Measurements from ENCODE around the gene WWC2.

DNA sequence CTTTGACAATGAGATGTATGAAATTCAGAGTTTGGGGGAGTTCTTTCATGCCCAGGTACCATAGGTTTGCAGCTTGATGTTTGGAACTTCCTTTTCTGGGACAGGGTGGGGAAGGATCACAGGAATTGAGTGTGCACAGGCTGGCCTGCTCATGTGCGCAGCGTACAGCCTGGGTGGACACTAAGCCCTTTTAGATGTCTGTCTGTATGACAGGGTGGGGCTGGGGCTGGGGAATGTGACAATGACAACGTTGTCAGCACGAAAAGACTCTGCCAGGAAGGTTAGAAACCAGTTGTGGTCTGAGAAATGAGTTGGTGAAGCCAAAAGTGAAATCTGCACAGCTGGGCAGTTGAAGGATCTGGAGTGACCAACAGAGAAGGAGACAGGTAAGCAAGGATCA, 47.4 kb downstream of the WWC2 start:
- TF ChIP-seq, protein P1, sequence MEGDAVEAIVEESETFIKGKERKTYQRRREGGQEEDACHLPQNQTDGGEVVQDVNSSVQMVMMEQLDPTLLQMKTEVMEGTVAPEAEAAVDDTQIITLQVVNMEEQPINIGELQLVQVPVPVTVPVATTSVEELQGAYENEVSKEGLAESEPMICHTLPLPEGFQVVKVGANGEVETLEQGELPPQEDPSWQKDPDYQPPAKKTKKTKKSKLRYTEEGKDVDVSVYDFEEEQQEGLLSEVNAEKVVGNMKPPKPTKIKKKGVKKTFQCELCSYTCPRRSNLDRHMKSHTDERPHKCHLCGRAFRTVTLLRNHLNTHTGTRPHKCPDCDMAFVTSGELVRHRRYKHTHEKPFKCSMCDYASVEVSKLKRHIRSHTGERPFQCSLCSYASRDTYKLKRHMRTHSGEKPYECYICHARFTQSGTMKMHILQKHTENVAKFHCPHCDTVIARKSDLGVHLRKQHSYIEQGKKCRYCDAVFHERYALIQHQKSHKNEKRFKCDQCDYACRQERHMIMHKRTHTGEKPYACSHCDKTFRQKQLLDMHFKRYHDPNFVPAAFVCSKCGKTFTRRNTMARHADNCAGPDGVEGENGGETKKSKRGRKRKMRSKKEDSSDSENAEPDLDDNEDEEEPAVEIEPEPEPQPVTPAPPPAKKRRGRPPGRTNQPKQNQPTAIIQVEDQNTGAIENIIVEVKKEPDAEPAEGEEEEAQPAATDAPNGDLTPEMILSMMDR (conservative IDR thresholded peaks at IDR 0.05; ENCODE audit: low read depth in 2 of 2): no peak
- no peak for TF ChIP-seq JUNB (IDR thresholded peaks at IDR 0.05; ENCODE audit: unreplicated experiment)
- no peak for TF ChIP-seq POLR2AphosphoS5 (IDR thresholded peaks at IDR 0.05; ENCODE audit: low read depth)
- TF ChIP-seq EZH2phosphoT487 (IDR thresholded peaks at IDR 0.05; ENCODE audit: unreplicated experiment): no peak
- TF ChIP-seq EZH2 (IDR thresholded peaks at IDR 0.05; ENCODE audit: low read depth, unreplicated experiment): no peak
- TF ChIP-seq CREB1 (CRISPR knock-in tag; IDR thresholded peaks at IDR 0.05; ENCODE audit: low read depth): no peak
- TF ChIP-seq ZNF114 (CRISPR knock-in tag; IDR thresholded peaks at IDR 0.05): no peak
- TF ChIP-seq, protein P2, sequence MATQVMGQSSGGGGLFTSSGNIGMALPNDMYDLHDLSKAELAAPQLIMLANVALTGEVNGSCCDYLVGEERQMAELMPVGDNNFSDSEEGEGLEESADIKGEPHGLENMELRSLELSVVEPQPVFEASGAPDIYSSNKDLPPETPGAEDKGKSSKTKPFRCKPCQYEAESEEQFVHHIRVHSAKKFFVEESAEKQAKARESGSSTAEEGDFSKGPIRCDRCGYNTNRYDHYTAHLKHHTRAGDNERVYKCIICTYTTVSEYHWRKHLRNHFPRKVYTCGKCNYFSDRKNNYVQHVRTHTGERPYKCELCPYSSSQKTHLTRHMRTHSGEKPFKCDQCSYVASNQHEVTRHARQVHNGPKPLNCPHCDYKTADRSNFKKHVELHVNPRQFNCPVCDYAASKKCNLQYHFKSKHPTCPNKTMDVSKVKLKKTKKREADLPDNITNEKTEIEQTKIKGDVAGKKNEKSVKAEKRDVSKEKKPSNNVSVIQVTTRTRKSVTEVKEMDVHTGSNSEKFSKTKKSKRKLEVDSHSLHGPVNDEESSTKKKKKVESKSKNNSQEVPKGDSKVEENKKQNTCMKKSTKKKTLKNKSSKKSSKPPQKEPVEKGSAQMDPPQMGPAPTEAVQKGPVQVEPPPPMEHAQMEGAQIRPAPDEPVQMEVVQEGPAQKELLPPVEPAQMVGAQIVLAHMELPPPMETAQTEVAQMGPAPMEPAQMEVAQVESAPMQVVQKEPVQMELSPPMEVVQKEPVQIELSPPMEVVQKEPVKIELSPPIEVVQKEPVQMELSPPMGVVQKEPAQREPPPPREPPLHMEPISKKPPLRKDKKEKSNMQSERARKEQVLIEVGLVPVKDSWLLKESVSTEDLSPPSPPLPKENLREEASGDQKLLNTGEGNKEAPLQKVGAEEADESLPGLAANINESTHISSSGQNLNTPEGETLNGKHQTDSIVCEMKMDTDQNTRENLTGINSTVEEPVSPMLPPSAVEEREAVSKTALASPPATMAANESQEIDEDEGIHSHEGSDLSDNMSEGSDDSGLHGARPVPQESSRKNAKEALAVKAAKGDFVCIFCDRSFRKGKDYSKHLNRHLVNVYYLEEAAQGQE (IDR thresholded peaks at IDR 0.05; ENCODE audit: unreplicated experiment): no peak
- no peak for TF ChIP-seq NANOG (IDR thresholded peaks at IDR 0.05; ENCODE audit: borderline replicate concordance)
- no peak for TF ChIP-seq STAT1 (IDR thresholded peaks at IDR 0.05; ENCODE audit: unreplicated experiment)
- TF ChIP-seq, protein P3, sequence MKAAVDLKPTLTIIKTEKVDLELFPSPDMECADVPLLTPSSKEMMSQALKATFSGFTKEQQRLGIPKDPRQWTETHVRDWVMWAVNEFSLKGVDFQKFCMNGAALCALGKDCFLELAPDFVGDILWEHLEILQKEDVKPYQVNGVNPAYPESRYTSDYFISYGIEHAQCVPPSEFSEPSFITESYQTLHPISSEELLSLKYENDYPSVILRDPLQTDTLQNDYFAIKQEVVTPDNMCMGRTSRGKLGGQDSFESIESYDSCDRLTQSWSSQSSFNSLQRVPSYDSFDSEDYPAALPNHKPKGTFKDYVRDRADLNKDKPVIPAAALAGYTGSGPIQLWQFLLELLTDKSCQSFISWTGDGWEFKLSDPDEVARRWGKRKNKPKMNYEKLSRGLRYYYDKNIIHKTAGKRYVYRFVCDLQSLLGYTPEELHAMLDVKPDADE (IDR thresholded peaks at IDR 0.05): no peak
- TF ChIP-seq ZNF331 (CRISPR knock-in tag; IDR thresholded peaks at IDR 0.05; ENCODE audit: low read depth): no peak
